Fibroblast of mammary gland (primary cell): ENCODE data around the gene ACKR2.
A peak's percentile ranks its signal among the peaks of the same experiment; 100 is the strongest.

ENCODE experiments used
- DNase-seq: peaks from one replicate; pipeline ENCODE4 v3.0.0-alpha.2; 2010; ENCODE audit warnings: low read depth
- H3K4me3 ChIP-seq: 2 replicates; pipeline ENCODE4 v1.5.1; 2011; ENCODE audit warnings: low read depth, mild to moderate bottlenecking, low read length, moderate library complexity; ENCODE audit not compliant: control insufficient read depth
- CTCF ChIP-seq: conservative IDR thresholded peaks from 2 replicates; pipeline ENCODE4 v1.5.1; 2011; ENCODE audit warnings: low read depth, low read length, inconsistent platforms; ENCODE audit not compliant: control insufficient read depth, insufficient read depth

ACKR2 gene

GRCh38 chr3:42800251-42800650 is 9.0 kb upstream of the ACKR2 start:
- no peak for TF ChIP-seq CTCF
- no peak overlapping the region for H3K4me3 ChIP-seq
- no peak for DNase-seq

- no peak overlapping the region for H3K4me3 ChIP-seq
- TF ChIP-seq CTCF: no peak
- DNase-seq: no peak
These were observed 8.1 kb upstream of the ACKR2 start for GRCh38 chr3:42801048-42801620.

- DNase-seq: no peak
- no peak overlapping the region for H3K4me3 ChIP-seq
- no peak for TF ChIP-seq CTCF
These were observed 7.5 kb upstream of the ACKR2 start for GRCh38 chr3:42801784-42802183.

- no peak for TF ChIP-seq CTCF
- DNase-seq: no peak
- H3K4me3 ChIP-seq: peak overlapping the region; percentile 77
These were observed 6.3 kb upstream of the ACKR2 start for GRCh38 chr3:42802876-42803413.

- H3K4me3 ChIP-seq: peak overlapping the region; percentile 77
- no peak for DNase-seq
- TF ChIP-seq CTCF: no peak
These were observed 5.7 kb upstream of the ACKR2 start for GRCh38 chr3:42803414-42804105.

- no peak for TF ChIP-seq CTCF
These were observed 5.0 kb upstream of the ACKR2 start, which contains the start of gene HIGD1A for GRCh38 chr3:42804106-42804830. TSS of gene HIGD1A (minus strand) at chr3:42804490. CDS start at chr3:42794253, 10,237 bp downstream.

More at GRCh38 chr3:42804106-42804830, 5.0 kb upstream of the ACKR2 start, which contains the start of gene HIGD1A:
- peak; percentile 89 for DNase-seq
- H3K4me3 ChIP-seq: peak within 1 kb of the TSS; percentile 77
